B cell (primary cell): Measurements from ENCODE around the gene SKAP1.

Source experiments
- EZH2 ChIP-seq: IDR thresholded peaks from 2 replicates; pipeline ENCODE4 v1.6.1; 2012; ENCODE audit warnings: borderline replicate concordance, low read depth, mild to moderate bottlenecking, moderate library complexity, low read length; ENCODE audit not compliant: insufficient read depth, poor library complexity, severe bottlenecking
- TF ChIP-seq, protein P1 (sequence below): fragments of 200-600 bp; IDR thresholded peaks from one replicate; pipeline ENCODE4 v1.8.0; 2022; ENCODE audit warnings: antibody characterized with exemption, mild to moderate bottlenecking

DNA sequence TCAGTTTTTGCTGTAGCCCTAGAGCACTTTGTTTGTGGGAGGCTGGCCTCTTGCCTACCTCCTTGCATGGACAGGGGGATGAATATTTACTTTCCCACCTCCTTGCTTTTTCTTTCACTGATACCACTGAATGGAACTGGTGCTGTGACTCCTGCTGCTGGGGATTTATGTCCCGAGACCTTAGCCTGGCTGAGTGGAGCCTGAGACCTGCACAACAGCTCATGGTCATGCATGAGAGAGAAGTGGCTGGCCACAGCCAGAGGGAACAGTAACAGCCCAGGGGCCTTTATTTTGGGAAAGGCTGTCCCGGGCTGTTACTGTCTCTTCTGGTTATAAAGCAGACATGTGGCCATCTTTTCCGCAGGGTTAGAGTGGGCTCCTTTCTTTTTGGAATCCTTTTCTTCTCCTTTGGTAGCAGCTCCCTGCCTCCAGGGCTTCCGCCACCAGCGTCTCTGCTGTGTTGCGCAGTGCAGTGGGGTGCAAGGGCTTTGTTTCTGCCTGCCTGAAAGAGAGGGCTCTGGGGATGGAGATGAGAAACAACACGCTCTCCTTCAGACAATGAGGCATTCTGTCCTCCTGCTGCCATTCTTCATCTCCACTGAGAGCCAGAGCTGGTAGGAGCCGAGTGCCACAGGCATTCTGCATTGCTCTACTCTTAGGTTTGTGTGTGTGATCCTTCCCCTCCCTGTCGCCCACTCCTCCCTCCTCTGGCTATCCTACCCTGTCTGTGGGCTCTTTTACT is 307.9 kb downstream of the SKAP1 start:
- TF ChIP-seq, protein P1, sequence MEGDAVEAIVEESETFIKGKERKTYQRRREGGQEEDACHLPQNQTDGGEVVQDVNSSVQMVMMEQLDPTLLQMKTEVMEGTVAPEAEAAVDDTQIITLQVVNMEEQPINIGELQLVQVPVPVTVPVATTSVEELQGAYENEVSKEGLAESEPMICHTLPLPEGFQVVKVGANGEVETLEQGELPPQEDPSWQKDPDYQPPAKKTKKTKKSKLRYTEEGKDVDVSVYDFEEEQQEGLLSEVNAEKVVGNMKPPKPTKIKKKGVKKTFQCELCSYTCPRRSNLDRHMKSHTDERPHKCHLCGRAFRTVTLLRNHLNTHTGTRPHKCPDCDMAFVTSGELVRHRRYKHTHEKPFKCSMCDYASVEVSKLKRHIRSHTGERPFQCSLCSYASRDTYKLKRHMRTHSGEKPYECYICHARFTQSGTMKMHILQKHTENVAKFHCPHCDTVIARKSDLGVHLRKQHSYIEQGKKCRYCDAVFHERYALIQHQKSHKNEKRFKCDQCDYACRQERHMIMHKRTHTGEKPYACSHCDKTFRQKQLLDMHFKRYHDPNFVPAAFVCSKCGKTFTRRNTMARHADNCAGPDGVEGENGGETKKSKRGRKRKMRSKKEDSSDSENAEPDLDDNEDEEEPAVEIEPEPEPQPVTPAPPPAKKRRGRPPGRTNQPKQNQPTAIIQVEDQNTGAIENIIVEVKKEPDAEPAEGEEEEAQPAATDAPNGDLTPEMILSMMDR = no peak
- no peak for TF ChIP-seq EZH2
